GM18909 (cell line): ENCODE measurements around the gene GRIK2.
A peak's percentile ranks its signal among the peaks of the same experiment; 100 is the strongest.
"Not testable (repeated sequence)": the region's sequence is repeated elsewhere in the genome, so short reads cannot be mapped to it uniquely, and the experiment has no call there.

Experiments used
- ATAC-seq: cut with Tn5 transposase; IDR thresholded peaks from one replicate; pipeline ENCODE4 v1.9.1; 2021; ENCODE audit warnings: mild to moderate bottlenecking; ENCODE audit not compliant: unreplicated experiment, poor library complexity

GRIK2 gene

GRCh38 chr6:101607111-101607690, 213.7 kb downstream of the GRIK2 start:
- ATAC-seq, result no peak

GRCh38 chr6:101608703-101609102, 215.2 kb downstream of the GRIK2 start:
- ATAC-seq, result no peak

GRCh38 chr6:101613556-101613955, 220.0 kb downstream of the GRIK2 start:
- no peak for ATAC-seq

- ATAC-seq, result no peak
Observed at GRCh38 chr6:101614774-101615173, 221.3 kb downstream of the GRIK2 start.

GRCh38 chr6:101626269-101626668, 232.8 kb downstream of the GRIK2 start:
- no peak for ATAC-seq

- no peak for ATAC-seq
Observed at GRCh38 chr6:101630941-101631340, 237.4 kb downstream of the GRIK2 start.

GRCh38 chr6:101633081-101633480, 239.6 kb downstream of the GRIK2 start:
- ATAC-seq, result no peak

GRCh38 chr6:101638865-101639264, 245.4 kb downstream of the GRIK2 start:
- ATAC-seq, result not testable (repeated sequence)

GRCh38 chr6:101640131-101640530, 246.6 kb downstream of the GRIK2 start:
- no peak for ATAC-seq

- no peak for ATAC-seq
Observed at GRCh38 chr6:101645770-101646169, 252.3 kb downstream of the GRIK2 start.

GRCh38 chr6:101650402-101651100, 257.0 kb downstream of the GRIK2 start:
- no peak for ATAC-seq

- ATAC-seq, result no peak
Observed at GRCh38 chr6:101652079-101652478, 258.6 kb downstream of the GRIK2 start.

GRCh38 chr6:101655109-101655508, 261.6 kb downstream of the GRIK2 start:
- no peak for ATAC-seq

- peak; percentile 74 for ATAC-seq
Observed at GRCh38 chr6:101662111-101662897, 268.8 kb downstream of the GRIK2 start.

GRCh38 chr6:101663100-101663499, 269.6 kb downstream of the GRIK2 start:
- ATAC-seq, result no peak

GRCh38 chr6:101666256-101666655, 272.7 kb downstream of the GRIK2 start:
- no peak for ATAC-seq

GRCh38 chr6:101668496-101669030, 275.1 kb downstream of the GRIK2 start:
- ATAC-seq, result no peak

- no peak for ATAC-seq
Observed at GRCh38 chr6:101676187-101676586, 282.7 kb downstream of the GRIK2 start.

GRCh38 chr6:101682937-101683336, 289.4 kb downstream of the GRIK2 start:
- ATAC-seq, result no peak

GRCh38 chr6:101683884-101684283, 290.4 kb downstream of the GRIK2 start:
- no peak for ATAC-seq

GRCh38 chr6:101686653-101687052, 293.1 kb downstream of the GRIK2 start:
- ATAC-seq, result no peak
